ENCODE data around the gene TTLL5. TPM values are rescaled to one million over a fixed set of nuclear protein-coding genes. Genes with fewer than 3 reads are reported as not detected.

TTLL5 gene
- polyA plus RNA-seq, 3 donors = 4.2 to 7.2 (median 4.7) TPM

DNA sequence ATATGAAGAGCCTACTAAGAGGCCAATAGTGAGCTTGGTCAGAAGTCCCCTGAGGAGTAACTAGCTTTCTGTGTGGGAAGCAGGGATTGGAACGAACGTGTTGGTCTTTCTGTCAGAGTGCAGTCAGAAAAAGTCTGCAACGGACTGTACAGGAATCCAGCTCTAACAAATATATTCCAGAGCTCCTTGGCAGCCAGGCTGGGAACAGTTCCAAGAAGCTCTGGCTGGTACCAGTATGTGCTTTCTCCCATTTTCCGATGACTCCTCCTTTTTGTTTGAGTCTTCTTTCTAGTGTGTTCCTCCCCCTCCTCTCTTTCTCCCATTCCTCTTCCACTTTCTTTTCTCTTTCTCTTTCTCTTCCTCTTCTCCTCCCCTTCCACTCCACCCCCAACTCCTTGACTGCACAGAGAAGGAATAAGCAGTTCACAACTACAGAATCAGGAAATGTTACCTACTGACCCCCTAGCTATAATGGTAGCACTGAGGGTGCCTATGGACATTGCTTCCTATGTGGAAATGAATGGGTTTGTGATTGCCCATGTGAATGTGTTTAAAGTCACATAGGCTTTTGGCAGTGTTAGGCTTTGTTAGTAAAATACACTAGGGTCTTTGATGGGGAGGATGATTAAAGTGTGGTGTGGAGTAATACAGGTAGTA lies 59.9 kb downstream of the TTLL5 start:
- Mint-ChIP-seq H3K36me3 (peaks cover 61 to 70% of the 10 kb centered on the region in 2 donors), H3K4me3 (no peak overlapping the region), H3K4me1 (peaks cover 13% of the 10 kb centered on the region), H3K27ac (peak overlapping the region in 6 of 7 donors; percentile 12 to 69 (median 32)), H3K9me3 (peaks cover 0 to 3% (median 0%) of the 10 kb centered on the region in 7 donors), H3K27me3 (ENCODE audit: low read depth in 3 of 3) (no peaks in the 10 kb centered on the region)
- H4K20me1 ChIP-seq (ENCODE audit: insufficient read depth, low read length) = no peaks in the 10 kb centered on the region
- no peak overlapping the region for H3K4me2 ChIP-seq (replicated peaks; ENCODE audit: extremely low read depth, low read length, poor library complexity, severe bottlenecking)
- no peak overlapping the region for H2AFZ ChIP-seq (ENCODE audit: insufficient read depth, low read depth, low read length, poor library complexity, severe bottlenecking)
- DNase-seq = no peak
- peak overlapping the region in 1 of 2 donors; percentile 22 for H3K27ac ChIP-seq (ENCODE audit: low read depth in 1 of 2, low read length in 2 of 2)
- no peaks in the 10 kb centered on the region for H3K4me1 ChIP-seq (ENCODE audit: control insufficient read depth in 1 of 2, insufficient read depth in 2 of 2, low read length in 2 of 2)
- H3K4me3 ChIP-seq (replicated peaks in 1 of 3; ENCODE audit: low read depth in 2 of 3, low read length in 3 of 3) = no peak overlapping the region
- H3K79me2 ChIP-seq (ENCODE audit: insufficient read depth, low read length) = no peaks in the 10 kb centered on the region
- TF ChIP-seq, protein P1, sequence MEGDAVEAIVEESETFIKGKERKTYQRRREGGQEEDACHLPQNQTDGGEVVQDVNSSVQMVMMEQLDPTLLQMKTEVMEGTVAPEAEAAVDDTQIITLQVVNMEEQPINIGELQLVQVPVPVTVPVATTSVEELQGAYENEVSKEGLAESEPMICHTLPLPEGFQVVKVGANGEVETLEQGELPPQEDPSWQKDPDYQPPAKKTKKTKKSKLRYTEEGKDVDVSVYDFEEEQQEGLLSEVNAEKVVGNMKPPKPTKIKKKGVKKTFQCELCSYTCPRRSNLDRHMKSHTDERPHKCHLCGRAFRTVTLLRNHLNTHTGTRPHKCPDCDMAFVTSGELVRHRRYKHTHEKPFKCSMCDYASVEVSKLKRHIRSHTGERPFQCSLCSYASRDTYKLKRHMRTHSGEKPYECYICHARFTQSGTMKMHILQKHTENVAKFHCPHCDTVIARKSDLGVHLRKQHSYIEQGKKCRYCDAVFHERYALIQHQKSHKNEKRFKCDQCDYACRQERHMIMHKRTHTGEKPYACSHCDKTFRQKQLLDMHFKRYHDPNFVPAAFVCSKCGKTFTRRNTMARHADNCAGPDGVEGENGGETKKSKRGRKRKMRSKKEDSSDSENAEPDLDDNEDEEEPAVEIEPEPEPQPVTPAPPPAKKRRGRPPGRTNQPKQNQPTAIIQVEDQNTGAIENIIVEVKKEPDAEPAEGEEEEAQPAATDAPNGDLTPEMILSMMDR (IDR thresholded peaks at IDR 0.05) = no peak
- 75% methylated on average over 4 of the region's 4 CpGs for WGBS (ENCODE audit: insufficient coverage)
- no peaks in the 10 kb centered on the region for H3K9me3 ChIP-seq (replicated peaks in 1 of 2; ENCODE audit: control insufficient read depth in 1 of 2, insufficient read depth in 1 of 2, low read length in 2 of 2)
- intact Hi-C loops (cut with micrococcal nuclease) = no loop called here
- peaks cover 5 to 32% of the 10 kb centered on the region in 2 donors for H3K36me3 ChIP-seq (replicated peaks in 1 of 2; ENCODE audit: control insufficient read depth in 1 of 2, insufficient read depth in 2 of 2, low read length in 2 of 2)
- H3K27me3 ChIP-seq (ENCODE audit: control insufficient read depth in 2 of 2, insufficient read depth in 2 of 2, low read length in 2 of 2) = no peaks in the 10 kb centered on the region
- no peak overlapping the region for H3K9ac ChIP-seq (ENCODE audit: insufficient read depth, low read length, poor library complexity, severe bottlenecking)

DNA sequence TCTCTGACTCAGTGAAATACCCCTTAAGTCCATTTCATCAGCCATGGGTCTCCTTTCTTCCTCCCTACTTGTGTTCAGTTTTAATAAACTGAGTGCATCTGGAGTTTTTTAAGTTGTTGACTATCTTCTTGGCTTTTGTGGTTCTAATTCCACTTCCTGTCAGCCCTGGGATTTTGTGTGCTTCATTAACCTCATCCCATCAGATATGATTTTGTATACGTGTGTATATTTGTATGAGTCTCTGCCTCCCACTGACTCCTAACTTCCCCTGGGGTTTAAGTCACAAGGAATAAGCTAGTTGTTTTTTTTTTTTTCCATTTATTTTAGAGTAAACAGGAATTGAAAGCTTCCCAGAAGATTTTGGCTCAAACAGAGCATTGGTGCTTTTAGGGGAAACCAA lies 62.7 kb downstream of the TTLL5 start:
- intact Hi-C loops (cut with micrococcal nuclease) = no loop called here
- H3K27ac Mint-ChIP-seq = no peak overlapping the region

More for the DNA sequence above, 62.7 kb downstream of the TTLL5 start:
- H4K20me1 ChIP-seq (ENCODE audit: insufficient read depth, low read length) = no peaks in the 10 kb centered on the region
- H3K27me3 ChIP-seq (ENCODE audit: control insufficient read depth in 2 of 2, insufficient read depth in 2 of 2, low read length in 2 of 2) = no peaks in the 10 kb centered on the region
- WGBS (ENCODE audit: insufficient coverage) = no CpG with 5 or more reads among the region's 1 CpG
- Mint-ChIP-seq H3K9me3 (peaks cover 0 to 6% (median 3%) of the 10 kb centered on the region in 7 donors), H3K36me3 (peaks cover 59 to 78% of the 10 kb centered on the region in 2 donors), H3K27me3 (ENCODE audit: low read depth in 3 of 3) (no peaks in the 10 kb centered on the region), H3K4me3 (no peak overlapping the region), H3K4me1 (peaks cover 16% of the 10 kb centered on the region)
- H3K79me2 ChIP-seq (ENCODE audit: insufficient read depth, low read length) = no peaks in the 10 kb centered on the region
- H3K4me2 ChIP-seq (replicated peaks; ENCODE audit: extremely low read depth, low read length, poor library complexity, severe bottlenecking) = no peak overlapping the region
- TF ChIP-seq, protein P1 (IDR thresholded peaks at IDR 0.05) = no peak
- no peak overlapping the region for H3K9ac ChIP-seq (ENCODE audit: insufficient read depth, low read length, poor library complexity, severe bottlenecking)
- H3K9me3 ChIP-seq (replicated peaks in 1 of 2; ENCODE audit: control insufficient read depth in 1 of 2, insufficient read depth in 1 of 2, low read length in 2 of 2) = no peaks in the 10 kb centered on the region
- no peak overlapping the region for H3K4me3 ChIP-seq (replicated peaks in 1 of 3; ENCODE audit: low read depth in 2 of 3, low read length in 3 of 3)
- H2AFZ ChIP-seq (ENCODE audit: insufficient read depth, low read depth, low read length, poor library complexity, severe bottlenecking) = no peak overlapping the region
- H3K4me1 ChIP-seq (ENCODE audit: control insufficient read depth in 1 of 2, insufficient read depth in 2 of 2, low read length in 2 of 2) = no peaks in the 10 kb centered on the region
- no peak for DNase-seq
- H3K36me3 ChIP-seq (replicated peaks in 1 of 2; ENCODE audit: control insufficient read depth in 1 of 2, insufficient read depth in 2 of 2, low read length in 2 of 2) = peaks cover 7 to 36% of the 10 kb centered on the region in 2 donors
- no peak overlapping the region for H3K27ac ChIP-seq (ENCODE audit: low read depth in 1 of 2, low read length in 2 of 2)

Measured in CD14-positive monocyte (primary cell).